Trophoblast cell (in vitro differentiated cells and primary cell): ENCODE results near the gene TMEM126B.

Experiments used
- DNase-seq, 2 donors: peaks; one replicate each; pipeline ENCODE4 v3.0.0-alpha.2; 2016
- H2AFZ ChIP-seq: 2 replicates; pipeline ENCODE4 v1.6.1; 2013; ENCODE audit warnings: low read length, moderate library complexity, mild to moderate bottlenecking; ENCODE audit not compliant: insufficient read depth, poor library complexity
- H2AK5ac ChIP-seq: 2 replicates; pipeline ENCODE4 v1.6.1; 2013; ENCODE audit warnings: mild to moderate bottlenecking, low read length
- H2BK120ac ChIP-seq: 2 replicates; pipeline ENCODE4 v1.6.1; 2013; ENCODE audit warnings: low read length, mild to moderate bottlenecking, moderate library complexity; ENCODE audit not compliant: insufficient read depth, poor library complexity
- H2BK12ac ChIP-seq: 2 replicates; pipeline ENCODE4 v1.6.1; 2013; ENCODE audit warnings: mild to moderate bottlenecking, low read length, moderate library complexity
- H2BK5ac ChIP-seq: 2 replicates; pipeline ENCODE4 v1.6.1; 2013; ENCODE audit warnings: low read length, low read depth, moderate library complexity, mild to moderate bottlenecking; ENCODE audit not compliant: poor library complexity
- H3K14ac ChIP-seq: 2 replicates; pipeline ENCODE4 v1.6.1; 2013; ENCODE audit warnings: mild to moderate bottlenecking, low read length
- H3K18ac ChIP-seq: 2 replicates; pipeline ENCODE4 v1.6.1; 2013; ENCODE audit warnings: mild to moderate bottlenecking, low read length
- H3K23ac ChIP-seq: 2 replicates; pipeline ENCODE4 v1.6.1; 2013; ENCODE audit warnings: low read length
- H3K27ac ChIP-seq: 2 replicates; pipeline ENCODE4 v1.5.1; 2013; ENCODE audit warnings: low read depth, mild to moderate bottlenecking, inconsistent platforms, low read length, moderate library complexity
- H3K27me3 ChIP-seq: 2 replicates; pipeline ENCODE4 v1.6.1; 2013; ENCODE audit warnings: inconsistent platforms, mild to moderate bottlenecking, low read length, moderate library complexity; ENCODE audit not compliant: insufficient read depth
- H3K36me3 ChIP-seq, 2 experiments: 1 replicate in 1 of 2; 2 replicates in 1 of 2; pipeline ENCODE4 v1.6.1; 2013; ENCODE audit warnings: low read length in 2 of 2, mild to moderate bottlenecking in 2 of 2, moderate library complexity in 1 of 2; ENCODE audit not compliant: insufficient read depth in 2 of 2, control insufficient read depth in 1 of 2
- H3K4ac ChIP-seq: 2 replicates; pipeline ENCODE4 v1.6.1; 2013; ENCODE audit warnings: low read depth, mild to moderate bottlenecking, low read length, moderate library complexity
- H3K4me1 ChIP-seq, 2 experiments: 1 replicate in 1 of 2; 2 replicates in 1 of 2; pipeline ENCODE4 v1.6.1; 2013; ENCODE audit warnings: low read length in 2 of 2, mild to moderate bottlenecking in 2 of 2, moderate library complexity in 1 of 2; ENCODE audit not compliant: insufficient read depth in 2 of 2, control insufficient read depth in 1 of 2
- H3K4me2 ChIP-seq: 2 replicates; pipeline ENCODE4 v1.6.1; 2013; ENCODE audit warnings: inconsistent platforms, mild to moderate bottlenecking, low read length, moderate library complexity
- H3K4me3 ChIP-seq: 2 replicates; pipeline ENCODE4 v1.5.1; 2013; ENCODE audit warnings: mild to moderate bottlenecking, low read depth, low read length, inconsistent platforms
- H3K79me1 ChIP-seq: one replicate; pipeline ENCODE4 v1.6.1; 2013; ENCODE audit warnings: low read length
- H3K79me2 ChIP-seq: 2 replicates; pipeline ENCODE4 v1.6.1; 2013; ENCODE audit warnings: low read length, mild to moderate bottlenecking; ENCODE audit not compliant: control insufficient read depth, insufficient read depth, poor library complexity
- H3K9ac ChIP-seq: 2 replicates; pipeline ENCODE4 v1.6.1; 2013; ENCODE audit warnings: mild to moderate bottlenecking, low read length
- H3K9me3 ChIP-seq: 2 replicates; pipeline ENCODE4 v1.6.1; 2013; ENCODE audit warnings: low read depth, mild to moderate bottlenecking, control low read depth, inconsistent platforms, low read length; ENCODE audit not compliant: insufficient read depth
- H4K12ac ChIP-seq: 2 replicates; pipeline ENCODE4 v1.6.1; 2013; ENCODE audit warnings: low read depth, mild to moderate bottlenecking, low read length, moderate library complexity
- H4K8ac ChIP-seq: 2 replicates; pipeline ENCODE4 v1.6.1; 2013; ENCODE audit warnings: low read depth, mild to moderate bottlenecking, low read length, moderate library complexity
- H4K91ac ChIP-seq: one replicate; pipeline ENCODE4 v1.6.1; 2013; ENCODE audit warnings: low read depth, mild to moderate bottlenecking, low read length, moderate library complexity
- WGBS: extraction: QIAGEN DNeasy Blood & Tissue Kit; methylation state at CpG from one replicate; pipeline ENCODE4 v1.1.7; 2013; ENCODE audit warnings: missing lambda C conversion rate; ENCODE audit not compliant: insufficient read length, insufficient coverage; ENCODE audit errors: extremely low coverage; 5-methylcytosine and 5-hydroxymethylcytosine counted together

TMEM126B gene

DNA sequence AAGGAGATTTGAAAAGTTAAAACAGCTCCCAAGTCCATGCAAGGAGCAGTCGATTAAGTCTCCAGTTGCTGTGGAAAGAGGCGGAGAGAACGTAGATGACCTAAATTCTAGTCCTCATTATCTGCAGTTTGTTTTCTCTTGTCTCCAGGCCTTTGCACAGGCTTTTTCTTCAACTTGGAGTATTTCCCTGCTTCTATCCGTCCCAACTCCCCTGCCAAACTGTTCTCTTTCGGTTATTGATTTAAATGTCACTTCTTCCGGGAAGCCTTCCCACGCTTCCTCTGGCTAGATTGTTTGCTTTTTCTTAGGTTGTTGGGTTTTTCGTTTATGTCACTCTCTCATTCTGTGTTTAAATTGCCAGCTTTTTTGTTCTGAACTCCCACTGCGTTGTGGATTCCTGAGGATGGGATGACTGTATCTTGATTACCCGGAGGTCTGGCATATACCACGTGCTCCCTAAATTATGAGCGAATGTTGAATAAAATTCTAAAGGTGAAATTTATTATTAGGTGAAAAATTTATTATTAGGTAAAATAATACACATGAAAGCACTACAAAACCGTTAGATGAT lies 463 bp downstream of the TMEM126B start:
- WGBS = no CpG with 5 or more reads among the region's 13 CpGs
- no peak for DNase-seq
- H4K8ac ChIP-seq = peak overlapping the region; percentile 56
- peaks cover 7% of the 10 kb centered on the region for H3K79me1 ChIP-seq
- H2AFZ ChIP-seq = peak overlapping the region; percentile 14
- peak overlapping the region; percentile 79 for H3K4me3 ChIP-seq
- peak overlapping the region; percentile 81 for H3K9ac ChIP-seq
- H3K14ac ChIP-seq = peak overlapping the region; percentile 8
- no peaks in the 10 kb centered on the region for H3K27me3 ChIP-seq
- H4K91ac ChIP-seq = no peak overlapping the region
- H2BK12ac ChIP-seq = no peak overlapping the region
- H3K4ac ChIP-seq = peak overlapping the region; percentile 43
- peaks cover 2% of the 10 kb centered on the region for H3K79me2 ChIP-seq
- no peaks in the 10 kb centered on the region for H3K9me3 ChIP-seq
- no peak overlapping the region for H3K27ac ChIP-seq
- H3K4me1 ChIP-seq = peaks cover 0 to 4% of the 10 kb centered on the region in 2 experiments
- no peak overlapping the region for H3K18ac ChIP-seq
- peak overlapping the region; percentile 0 for H4K12ac ChIP-seq
- no peak overlapping the region for H2AK5ac ChIP-seq
- no peak overlapping the region for H3K23ac ChIP-seq
- H3K4me2 ChIP-seq = peak overlapping the region; percentile 90
- H2BK120ac ChIP-seq = no peak overlapping the region
- H2BK5ac ChIP-seq = peak overlapping the region; percentile 42
- H3K36me3 ChIP-seq = peaks cover 2 to 4% of the 10 kb centered on the region in 2 experiments

DNA sequence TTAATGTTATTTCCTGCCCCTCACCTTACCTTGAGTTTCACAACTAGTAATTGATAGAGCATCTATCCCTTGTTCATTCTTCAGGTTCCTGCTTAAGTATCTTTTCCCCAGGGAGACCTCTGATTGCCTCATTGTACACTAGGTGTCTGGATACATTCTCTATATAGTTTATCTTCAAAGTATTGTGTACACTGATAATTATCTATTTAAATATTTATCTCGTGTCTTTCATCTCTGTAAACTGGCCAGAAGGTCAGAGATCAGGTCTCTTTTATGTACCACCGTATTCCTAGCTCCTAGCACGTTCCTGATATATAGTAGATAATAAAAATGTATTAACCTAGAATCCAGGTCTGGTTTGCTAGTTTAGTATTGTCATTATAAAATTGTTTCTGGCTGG lies 6.4 kb downstream of the TMEM126B start:
- H2BK5ac ChIP-seq = no peak overlapping the region
- H4K12ac ChIP-seq = no peak overlapping the region
- DNase-seq = no peak
- H3K36me3 ChIP-seq = peaks cover 2 to 5% of the 10 kb centered on the region in 2 experiments
- no peaks in the 10 kb centered on the region for H3K79me1 ChIP-seq
- no peak overlapping the region for H4K8ac ChIP-seq
- no CpG with 5 or more reads among the region's 3 CpGs for WGBS
- H3K14ac ChIP-seq = no peak overlapping the region
- H2BK120ac ChIP-seq = no peak overlapping the region
- no peaks in the 10 kb centered on the region for H3K9me3 ChIP-seq
- no peak overlapping the region for H3K18ac ChIP-seq
- no peak overlapping the region for H2AFZ ChIP-seq
- H3K4me3 ChIP-seq = no peak overlapping the region
- H3K79me2 ChIP-seq = no peaks in the 10 kb centered on the region
- H2AK5ac ChIP-seq = no peak overlapping the region
- H2BK12ac ChIP-seq = no peak overlapping the region
- H3K27ac ChIP-seq = no peak overlapping the region
- no peaks in the 10 kb centered on the region for H3K27me3 ChIP-seq
- H3K4ac ChIP-seq = no peak overlapping the region
- no peaks in the 10 kb centered on the region for H3K4me1 ChIP-seq
- H3K23ac ChIP-seq = no peak overlapping the region
- no peak overlapping the region for H4K91ac ChIP-seq
- H3K4me2 ChIP-seq = no peak overlapping the region
- H3K9ac ChIP-seq = no peak overlapping the region

DNA sequence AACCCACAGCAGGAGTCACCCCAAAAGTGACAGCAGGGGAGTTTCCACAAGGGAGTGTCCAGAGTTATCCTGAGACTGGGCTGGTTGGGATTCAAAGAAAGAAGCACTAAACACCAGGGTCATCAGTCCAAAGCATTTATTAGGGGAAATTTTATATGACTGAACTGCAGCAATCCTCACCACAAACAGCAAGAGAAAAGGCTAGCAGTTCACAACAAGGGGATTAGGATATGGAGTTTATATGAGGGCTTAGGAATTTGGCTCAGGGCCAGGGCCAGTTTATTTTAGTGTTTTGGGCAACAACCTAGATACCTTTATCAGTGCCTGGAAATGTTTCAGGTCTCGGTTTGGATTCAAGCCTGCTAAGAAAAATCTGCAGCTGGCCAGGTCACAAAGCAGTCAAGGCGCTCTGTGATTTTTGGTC lies 14.8 kb downstream of the TMEM126B start:
- Histone ChIP-seq H2AK5ac (no peak overlapping the region), H3K4me1 (no peaks in the 10 kb centered on the region), H3K27ac (no peak overlapping the region), H3K36me3 (no peaks in the 10 kb centered on the region), H3K14ac (no peak overlapping the region), H2BK5ac (no peak overlapping the region), H4K91ac (no peak overlapping the region), H3K79me1 (peaks cover 6% of the 10 kb centered on the region), H3K4ac (no peak overlapping the region), H3K18ac (no peak overlapping the region), H3K79me2 (no peaks in the 10 kb centered on the region), H3K23ac (no peak overlapping the region), H3K27me3 (no peaks in the 10 kb centered on the region), H3K9ac (no peak overlapping the region), H3K9me3 (no peaks in the 10 kb centered on the region), H3K4me3 (no peak overlapping the region), H3K4me2 (no peak overlapping the region), H4K12ac (no peak overlapping the region), H2BK120ac (no peak overlapping the region), H2AFZ (no peak overlapping the region), H2BK12ac (no peak overlapping the region), H4K8ac (no peak overlapping the region)
- no peak for DNase-seq
- no CpG with 5 or more reads among the region's 2 CpGs for WGBS

DNA sequence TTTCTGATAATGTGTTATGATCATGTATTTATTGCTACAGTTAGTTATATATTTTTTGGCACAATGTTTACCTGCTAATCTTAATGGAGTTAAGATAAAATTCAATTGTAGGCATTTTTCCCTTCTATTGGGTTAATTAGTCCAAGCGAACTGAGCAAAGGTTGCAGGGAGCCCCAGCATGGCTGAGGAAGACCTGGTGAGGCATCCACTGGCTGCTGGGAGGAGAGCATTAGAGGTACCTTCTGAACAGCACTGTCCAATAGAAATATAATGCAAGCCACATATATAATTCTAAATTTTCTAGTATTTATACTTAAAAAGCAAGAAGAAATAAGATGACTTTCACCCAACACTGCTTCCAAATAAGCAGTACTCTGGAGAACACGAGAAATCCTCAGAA lies 18.7 kb downstream of the TMEM126B start:
- no peaks in the 10 kb centered on the region for H3K27me3 ChIP-seq
- no peak overlapping the region for H4K91ac ChIP-seq
- H3K36me3 ChIP-seq = no peaks in the 10 kb centered on the region
- H2BK5ac ChIP-seq = no peak overlapping the region
- WGBS = no CpG with 5 or more reads among the region's 2 CpGs
- H3K79me1 ChIP-seq = peaks cover 6% of the 10 kb centered on the region
- no peak overlapping the region for H3K9ac ChIP-seq
- H3K27ac ChIP-seq = no peak overlapping the region
- peak overlapping the region; percentile 60 for H3K4me2 ChIP-seq
- no peaks in the 10 kb centered on the region for H3K9me3 ChIP-seq
- no peak overlapping the region for H3K14ac ChIP-seq
- no peak overlapping the region for H2BK12ac ChIP-seq
- H3K23ac ChIP-seq = no peak overlapping the region
- no peak overlapping the region for H3K4ac ChIP-seq
- no peak overlapping the region for H3K18ac ChIP-seq
- H2AK5ac ChIP-seq = no peak overlapping the region
- H3K79me2 ChIP-seq = no peaks in the 10 kb centered on the region
- no peak overlapping the region for H4K12ac ChIP-seq
- H3K4me1 ChIP-seq = no peaks in the 10 kb centered on the region
- no peak overlapping the region for H3K4me3 ChIP-seq
- H2BK120ac ChIP-seq = no peak overlapping the region
- peak overlapping the region; percentile 66 for H4K8ac ChIP-seq
- no peak for DNase-seq
- no peak overlapping the region for H2AFZ ChIP-seq
